GM13977 (cell line): ENCODE measurements around the gene ARID5B.

Source experiments
- DNase-seq: peaks from one replicate; pipeline ENCODE4 v3.0.0; 2012; ENCODE audit warnings: low spot score
- in situ Hi-C: fragments of 300-500 bp; cut with MboI; formaldehyde crosslinking; loops from one replicate; pipeline ENCODE4 v1.12.0; 2022; ENCODE audit warnings: low sequenced_read_pairs, low pct_unique_long_range_greater_than_20kb, mixed read lengths, inconsistent platforms; ENCODE audit not compliant: unreplicated experiment
- TF ChIP-seq, protein P1 (sequence below): IDR thresholded peaks from 2 replicates; pipeline ENCODE4 v1.5.1; 2012; ENCODE audit warnings: mild to moderate bottlenecking, control low read depth; ENCODE audit not compliant: insufficient read depth; ENCODE audit errors: extremely low read depth, missing control alignments

The ARID5B gene

DNA sequence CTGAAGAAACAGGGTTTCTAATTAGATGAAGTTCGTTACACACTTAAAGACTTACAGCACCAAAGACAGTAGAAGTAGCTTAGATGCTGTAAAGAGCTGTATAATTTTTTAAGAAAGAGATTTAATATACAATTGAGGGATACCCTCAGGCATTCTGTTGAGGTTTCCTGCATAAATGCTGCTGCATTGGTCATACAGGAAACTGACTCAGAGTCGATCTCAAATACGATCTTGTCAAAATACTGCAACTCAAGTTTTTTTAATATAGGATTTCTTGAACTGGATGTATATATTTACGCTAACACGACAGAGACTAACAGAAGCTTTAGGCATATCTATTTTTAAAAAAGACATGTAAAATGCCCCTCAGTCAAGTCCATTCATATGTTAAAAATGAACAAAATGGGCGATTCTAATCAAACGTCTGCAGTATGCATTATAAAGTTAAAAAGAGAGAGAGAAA lies 2.4 kb upstream of the ARID5B start:
- no peak for DNase-seq
- TF ChIP-seq, protein P1, sequence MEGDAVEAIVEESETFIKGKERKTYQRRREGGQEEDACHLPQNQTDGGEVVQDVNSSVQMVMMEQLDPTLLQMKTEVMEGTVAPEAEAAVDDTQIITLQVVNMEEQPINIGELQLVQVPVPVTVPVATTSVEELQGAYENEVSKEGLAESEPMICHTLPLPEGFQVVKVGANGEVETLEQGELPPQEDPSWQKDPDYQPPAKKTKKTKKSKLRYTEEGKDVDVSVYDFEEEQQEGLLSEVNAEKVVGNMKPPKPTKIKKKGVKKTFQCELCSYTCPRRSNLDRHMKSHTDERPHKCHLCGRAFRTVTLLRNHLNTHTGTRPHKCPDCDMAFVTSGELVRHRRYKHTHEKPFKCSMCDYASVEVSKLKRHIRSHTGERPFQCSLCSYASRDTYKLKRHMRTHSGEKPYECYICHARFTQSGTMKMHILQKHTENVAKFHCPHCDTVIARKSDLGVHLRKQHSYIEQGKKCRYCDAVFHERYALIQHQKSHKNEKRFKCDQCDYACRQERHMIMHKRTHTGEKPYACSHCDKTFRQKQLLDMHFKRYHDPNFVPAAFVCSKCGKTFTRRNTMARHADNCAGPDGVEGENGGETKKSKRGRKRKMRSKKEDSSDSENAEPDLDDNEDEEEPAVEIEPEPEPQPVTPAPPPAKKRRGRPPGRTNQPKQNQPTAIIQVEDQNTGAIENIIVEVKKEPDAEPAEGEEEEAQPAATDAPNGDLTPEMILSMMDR: no peak
- in situ Hi-C loops: no loop called here

GRCh38 chr10:61899663-61899996 lies 1.9 kb upstream of the ARID5B start:
- DNase-seq: no peak
- in situ Hi-C loops: no loop called here
- TF ChIP-seq, protein P1: no peak

DNA sequence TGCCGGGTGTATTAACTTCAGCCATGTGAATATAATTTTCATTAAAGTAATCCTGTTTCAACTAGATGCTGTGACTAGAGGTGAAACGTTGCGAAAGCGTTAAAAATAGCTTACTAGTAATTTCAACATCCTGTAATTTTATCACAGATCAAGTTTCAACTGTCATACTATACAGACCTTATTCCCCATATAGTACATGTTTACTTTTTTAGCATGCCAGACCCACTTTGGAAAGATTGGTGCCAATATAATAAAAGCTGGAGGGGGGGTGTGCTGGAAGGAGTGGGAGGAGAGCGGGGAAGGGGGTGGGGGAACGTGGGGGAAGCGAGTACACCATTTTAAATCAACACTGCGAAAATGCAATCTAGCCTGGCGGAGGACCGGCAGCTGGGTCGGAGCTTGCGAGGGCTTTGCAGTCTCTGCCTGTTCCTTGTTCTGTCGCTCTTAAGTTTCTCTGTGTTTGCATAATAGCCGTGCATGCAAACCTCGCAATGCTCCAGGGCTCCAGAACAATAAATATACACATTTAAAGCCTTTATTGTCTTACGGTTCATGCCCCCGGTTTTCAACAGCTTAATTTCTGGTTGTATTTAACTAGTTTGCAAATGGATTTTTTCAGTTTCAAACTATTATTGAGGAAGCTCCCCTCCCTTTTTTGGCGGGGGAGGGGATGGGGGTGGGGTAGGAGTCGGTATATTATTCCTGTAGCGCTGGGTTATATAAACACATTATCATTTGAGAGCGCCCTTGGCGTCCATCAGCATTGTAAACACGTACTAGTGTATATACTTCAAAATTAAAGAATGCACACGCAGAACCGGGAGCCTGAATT lies 1.3 kb upstream of the ARID5B start:
- TF ChIP-seq, protein P1: no peak
- in situ Hi-C loops: loop anchor here (10.0 to 25.0 kb wide), 2 partner anchors 115 to 337 kb away; no protein-coding TSS in a partner anchor
- peak; percentile 40 for DNase-seq

- in situ Hi-C loops: loop anchor here (10.0 to 25.0 kb wide), 2 partner anchors 113 to 335 kb away; no protein-coding TSS in a partner anchor
- no peak for DNase-seq
- TF ChIP-seq, protein P1: no peak
These were observed 438 bp downstream of the ARID5B start for GRCh38 chr10:61901829-61902444.

DNA sequence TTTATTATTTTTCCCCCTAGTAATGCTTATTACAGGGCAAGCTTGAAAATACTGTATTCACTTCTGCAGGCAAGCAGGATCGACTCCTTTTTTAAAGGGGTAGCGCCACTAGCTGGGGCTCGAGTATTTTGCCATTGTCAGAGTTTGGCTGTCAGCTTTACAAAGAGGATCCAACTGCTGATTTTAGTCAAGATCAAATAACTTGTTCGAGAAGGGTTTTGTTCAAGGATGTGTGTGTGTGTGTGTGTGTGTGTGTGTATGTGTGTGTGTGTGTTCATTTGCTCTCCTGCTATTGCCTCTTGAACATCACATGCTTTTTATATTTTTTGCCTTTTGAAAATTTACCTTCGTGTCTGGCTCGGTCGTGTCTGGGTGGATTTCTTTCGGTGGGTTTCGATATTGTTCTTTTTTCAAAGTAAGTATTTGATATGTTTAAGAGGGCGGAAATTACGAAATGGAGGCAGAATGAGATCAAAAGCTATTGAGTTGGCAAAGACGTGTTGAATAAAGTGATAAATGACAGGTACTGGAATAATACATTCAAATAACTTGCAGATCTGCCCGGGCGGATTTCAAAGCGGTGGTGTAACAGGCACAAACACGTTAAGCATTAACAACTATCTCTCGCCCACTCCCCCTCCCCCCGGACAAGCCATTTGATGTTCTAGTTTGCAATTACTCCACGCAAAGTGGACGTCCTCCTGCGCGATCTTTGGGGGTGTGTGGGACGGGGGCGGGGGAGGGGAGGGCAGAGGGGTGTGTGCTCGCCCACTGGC lies 1.1 kb downstream of the ARID5B start:
- DNase-seq: peak; percentile 55
- in situ Hi-C loops: loop anchor here (10.0 to 25.0 kb wide), 2 partner anchors 112 to 335 kb away; no protein-coding TSS in a partner anchor

More for the DNA sequence above, 1.1 kb downstream of the ARID5B start:
- TF ChIP-seq, protein P1: peak; percentile 50
